Upper lobe of left lung (tissue), 6 donors: ENCODE measurements around the gene MMP23B. TPM values are rescaled to one million over a fixed set of nuclear protein-coding genes. Genes with fewer than 3 reads are reported as not detected.

ENCODE experiments used
- ATAC-seq, 2 donors: fragments of 200-7000 bp; cut with Tn5 transposase; one replicate each; pipeline ENCODE4 v1.9.1; 2022; ENCODE audit warnings: mild to moderate bottlenecking in 2 of 2, moderate library complexity in 2 of 2; ENCODE audit not compliant: low FRiP score in 2 of 2
- DNase-seq, 2 donors: peaks; one replicate each; pipeline ENCODE4 v3.0.0-alpha.2; 2019 to 2020
- H3K27ac ChIP-seq, 4 donors: fragments of 200-600 bp; sonication (generic); one replicate each; pipeline ENCODE4 v1.5.1; 2016 to 2019
- H3K27me3 ChIP-seq, 4 donors: fragments of 200-600 bp; sonication (generic); one replicate each; pipeline ENCODE4 v1.5.1; 2017 to 2019
- H3K36me3 ChIP-seq, 4 donors: fragments of 200-600 bp; sonication (generic); one replicate each; pipeline ENCODE4 v1.5.1; 2016 to 2019
- H3K4me1 ChIP-seq, 4 donors: fragments of 200-600 bp; sonication (generic); one replicate each; pipeline ENCODE4 v1.5.1; 2018 to 2019
- H3K4me3 ChIP-seq, 4 donors: fragments of 200-600 bp; sonication (generic); one replicate each; pipeline ENCODE4 v1.5.1; 2017 to 2019; ENCODE audit warnings: mild to moderate bottlenecking in 2 of 4, moderate library complexity in 1 of 4
- H3K9me3 ChIP-seq, 4 donors: fragments of 200-600 bp; sonication (generic); one replicate each; pipeline ENCODE4 v1.5.1; 2018 to 2019
- EP300 ChIP-seq, 4 donors: sonication (generic); formaldehyde crosslinking; IDR thresholded peaks; one replicate each; pipeline ENCODE4 v1.5.1; 2017; ENCODE audit warnings: antibody characterized with exemption in 4 of 4, control low read depth in 2 of 4
- POLR2A ChIP-seq, 4 donors: fragments of 450-650 bp; IDR thresholded peaks; one replicate each; pipeline ENCODE4 v1.5.1; 2016 to 2017; ENCODE audit warnings: antibody characterized with exemption in 4 of 4, mild to moderate bottlenecking in 2 of 4
- POLR2AphosphoS5 ChIP-seq, 2 donors: sonication (generic); formaldehyde crosslinking; IDR thresholded peaks; one replicate each; pipeline ENCODE4 v1.5.1; 2017; ENCODE audit warnings: antibody characterized with exemption in 2 of 2
- WGBS, 2 donors: methylation state at CpG; one replicate each; pipeline ENCODE4 v1.1.5; 2017 to 2018; 5-methylcytosine and 5-hydroxymethylcytosine counted together
- total RNA-seq, 6 donors: library from RNA; depleted of rRNA in 4 of 6; stranded (reverse); fragments of >200 nt in 4 of 6; gene quantifications; one replicate each; pipeline versions ENCODE4 v1.1.0 to v1.2.1, GENCODE V29; 2016 to 2021
- TF ChIP-seq, protein P1 (sequence below), 6 experiments: fragments of 450-650 bp in 4 of 6; fragments of 200-600 bp in 2 of 6; sonication (generic) in 2 of 6; IDR thresholded peaks; one replicate each; pipeline ENCODE4 v1.5.1; 2016 to 2019; ENCODE audit warnings: antibody characterized with exemption in 6 of 6
- donor health status: DM: no; HTN: no; CAD: no; lungs with moderate emphysema.
- donor health status: DM: no; HTN: yes; CAD: no; lungs with severe emphysema.

The MMP23B gene
- total RNA-seq, 6 donors from 2014 or later, result 13.6 to 79.3 (median 33.0) TPM; not detected in 1

DNA sequence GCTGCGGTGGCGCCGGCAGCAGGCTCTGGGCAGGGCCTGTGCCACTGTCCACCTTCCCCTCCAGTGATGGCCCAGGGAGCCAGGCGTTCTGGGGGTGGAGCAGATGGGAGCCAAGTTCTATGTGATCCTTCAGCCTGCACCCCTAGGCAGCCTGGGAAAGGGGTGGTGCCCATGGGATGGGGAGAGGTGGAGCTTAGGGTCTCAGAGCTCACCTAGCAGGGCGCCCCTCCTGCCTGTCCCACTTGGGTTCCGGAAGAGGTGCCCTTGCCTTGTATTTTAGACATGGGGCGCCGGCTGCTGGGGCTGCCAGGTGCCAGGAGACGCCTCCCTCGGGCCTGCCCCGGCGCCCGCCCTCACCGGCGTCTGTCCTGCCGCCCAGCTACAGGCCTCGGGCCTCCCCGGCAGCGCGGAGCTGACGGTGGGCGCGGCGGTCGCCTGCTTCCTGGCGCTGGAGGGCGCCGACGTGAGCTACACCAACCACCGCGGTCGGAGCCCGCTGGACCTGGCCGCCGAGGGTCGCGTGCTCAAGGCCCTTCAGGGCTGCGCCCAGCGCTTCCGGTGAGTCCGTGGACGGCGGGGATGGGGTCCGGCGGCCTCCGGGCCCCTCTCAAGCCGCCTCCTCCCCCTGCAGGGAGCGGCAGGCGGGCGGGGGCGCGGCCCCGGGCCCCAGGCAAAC lies 3.1 kb upstream of the MMP23B start:
- Histone ChIP-seq H3K27me3 (peaks cover 0 to 32% (median 13%) of the 10 kb centered on the region in 4 donors), H3K36me3 (peaks cover 0 to 41% (median 9%) of the 10 kb centered on the region in 4 donors), H3K4me3 (peak overlapping the region in 3 of 4 donors; percentile 32 to 33 (median 32)), H3K27ac (peak overlapping the region in 2 of 4 donors; percentile 7 to 88), H3K9me3 (no peaks in the 10 kb centered on the region), H3K4me1 (peaks cover 7 to 32% (median 18%) of the 10 kb centered on the region in 4 donors)
- ATAC-seq (no peak), DNase-seq (peak in 1 of 2 donors; percentile 89)
- WGBS, 2 donors, result 60 to 80% methylated on average over 1 to 31 of the region's 53 CpGs
- TF ChIP-seq POLR2AphosphoS5 (IDR thresholded peaks at IDR 0.05), result no peak
- TF ChIP-seq, protein P1, sequence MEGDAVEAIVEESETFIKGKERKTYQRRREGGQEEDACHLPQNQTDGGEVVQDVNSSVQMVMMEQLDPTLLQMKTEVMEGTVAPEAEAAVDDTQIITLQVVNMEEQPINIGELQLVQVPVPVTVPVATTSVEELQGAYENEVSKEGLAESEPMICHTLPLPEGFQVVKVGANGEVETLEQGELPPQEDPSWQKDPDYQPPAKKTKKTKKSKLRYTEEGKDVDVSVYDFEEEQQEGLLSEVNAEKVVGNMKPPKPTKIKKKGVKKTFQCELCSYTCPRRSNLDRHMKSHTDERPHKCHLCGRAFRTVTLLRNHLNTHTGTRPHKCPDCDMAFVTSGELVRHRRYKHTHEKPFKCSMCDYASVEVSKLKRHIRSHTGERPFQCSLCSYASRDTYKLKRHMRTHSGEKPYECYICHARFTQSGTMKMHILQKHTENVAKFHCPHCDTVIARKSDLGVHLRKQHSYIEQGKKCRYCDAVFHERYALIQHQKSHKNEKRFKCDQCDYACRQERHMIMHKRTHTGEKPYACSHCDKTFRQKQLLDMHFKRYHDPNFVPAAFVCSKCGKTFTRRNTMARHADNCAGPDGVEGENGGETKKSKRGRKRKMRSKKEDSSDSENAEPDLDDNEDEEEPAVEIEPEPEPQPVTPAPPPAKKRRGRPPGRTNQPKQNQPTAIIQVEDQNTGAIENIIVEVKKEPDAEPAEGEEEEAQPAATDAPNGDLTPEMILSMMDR (IDR thresholded peaks at IDR 0.05), result no peak
- TF ChIP-seq POLR2A (IDR thresholded peaks at IDR 0.05), result no peak
- TF ChIP-seq EP300 (IDR thresholded peaks at IDR 0.05), result no peak

DNA sequence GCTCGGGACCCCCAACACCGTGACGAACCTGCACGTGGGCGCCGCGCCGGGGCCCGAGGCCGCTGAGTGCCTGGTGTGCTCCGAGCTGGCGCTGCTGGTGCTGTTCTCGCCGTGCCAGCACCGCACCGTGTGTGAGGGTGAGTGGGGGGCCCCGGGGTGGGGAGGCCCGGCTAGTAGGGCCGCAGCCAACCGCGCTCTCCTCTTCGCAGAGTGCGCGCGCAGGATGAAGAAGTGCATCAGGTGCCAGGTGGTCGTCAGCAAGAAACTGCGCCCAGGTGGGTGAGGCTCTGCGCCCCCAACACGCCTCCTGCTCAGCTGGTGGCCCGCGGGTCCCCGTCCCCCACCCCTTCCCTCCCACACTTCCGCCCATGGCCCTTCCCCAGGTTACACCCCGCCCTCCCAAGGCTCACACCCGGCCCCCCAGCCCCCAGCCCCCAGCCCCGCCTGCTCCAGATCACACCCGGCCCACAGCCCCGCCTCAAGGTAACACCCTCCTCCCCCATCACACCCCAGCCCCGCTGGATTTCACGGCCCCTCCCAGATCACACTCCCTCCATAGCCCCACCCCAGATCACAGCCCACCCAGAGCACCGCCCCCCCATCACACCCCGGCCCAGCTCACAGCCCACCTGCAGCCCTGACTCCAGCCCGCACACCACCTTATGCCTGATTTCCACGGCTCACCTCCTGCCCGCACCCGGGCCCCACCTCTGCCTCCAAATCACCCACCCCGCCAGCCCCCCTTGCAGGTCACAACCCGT lies 2.4 kb upstream of the MMP23B start:
- peaks cover 0 to 36% (median 9%) of the 10 kb centered on the region in 4 donors for H3K36me3 ChIP-seq
- ATAC-seq, result no peak
- no peak for DNase-seq
- H3K9me3 ChIP-seq, result no peaks in the 10 kb centered on the region
- WGBS, 2 donors, result 76 to 82% methylated on average over 3 to 34 of the region's 48 CpGs
- peak overlapping the region in 3 of 4 donors; percentile 32 to 42 (median 33) for H3K4me3 ChIP-seq
- H3K27me3 ChIP-seq, result peaks cover 0 to 32% (median 13%) of the 10 kb centered on the region in 4 donors
- TF ChIP-seq EP300 (IDR thresholded peaks at IDR 0.05) (no peak), POLR2A (IDR thresholded peaks at IDR 0.05) (no peak), POLR2AphosphoS5 (IDR thresholded peaks at IDR 0.05) (no peak)
- TF ChIP-seq, protein P1 (IDR thresholded peaks at IDR 0.05), result no peak
- H3K4me1 ChIP-seq, result peaks cover 7 to 32% (median 18%) of the 10 kb centered on the region in 4 donors
- H3K27ac ChIP-seq, result peak overlapping the region; percentile 21 to 89 (median 87)

DNA sequence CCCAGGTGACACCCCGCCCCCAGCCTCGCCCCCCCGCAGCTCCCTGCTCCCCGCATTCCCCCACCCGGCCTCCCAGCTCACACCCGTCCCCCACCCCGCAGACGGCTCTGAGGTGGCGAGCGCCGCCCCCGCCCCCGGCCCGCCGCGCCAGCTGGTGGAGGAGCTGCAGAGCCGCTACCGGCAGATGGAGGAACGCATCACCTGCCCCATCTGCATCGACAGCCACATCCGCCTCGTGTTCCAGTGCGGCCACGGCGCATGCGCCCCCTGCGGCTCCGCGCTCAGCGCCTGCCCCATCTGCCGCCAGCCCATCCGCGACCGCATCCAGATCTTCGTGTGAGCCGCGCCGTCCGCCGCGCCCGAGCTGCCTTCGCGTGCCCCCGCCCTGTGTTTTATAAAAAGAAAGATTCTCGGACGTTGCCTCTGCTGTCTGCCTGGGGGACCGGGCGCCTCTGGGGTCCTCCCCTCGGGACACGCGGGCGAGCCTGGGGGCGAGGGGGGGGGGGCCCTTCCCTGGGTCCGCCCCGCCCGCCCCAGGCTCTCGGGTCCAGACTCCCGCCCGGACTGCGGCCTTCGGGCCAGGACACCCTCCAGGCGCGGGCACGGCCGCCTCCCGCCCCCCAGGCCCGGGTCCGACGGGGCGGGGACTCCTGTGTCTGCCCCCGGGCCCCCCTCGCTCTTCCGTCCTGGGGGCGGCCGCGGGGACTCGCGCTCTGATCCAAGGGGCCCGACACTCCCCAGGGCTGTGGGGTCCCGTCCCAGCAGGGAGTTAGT lies 1.6 kb upstream of the MMP23B start:
- peak; percentile 51 to 96 for DNase-seq
- 47 to 69% methylated on average over 30 to 49 of the region's 81 CpGs for WGBS, 2 donors
- H3K4me3 ChIP-seq, result peak overlapping the region in 3 of 4 donors; percentile 27 to 42 (median 42)

More for the DNA sequence above, 1.6 kb upstream of the MMP23B start:
- no peaks in the 10 kb centered on the region for H3K9me3 ChIP-seq
- peak in 1 of 2 donors; percentile 74 for ATAC-seq
- H3K4me1 ChIP-seq, result peaks cover 7 to 32% (median 18%) of the 10 kb centered on the region in 4 donors
- H3K27me3 ChIP-seq, result peaks cover 0 to 32% (median 13%) of the 10 kb centered on the region in 4 donors
- H3K36me3 ChIP-seq, result peaks cover 0 to 29% (median 9%) of the 10 kb centered on the region in 4 donors
- peak overlapping the region; percentile 79 to 89 (median 87) for H3K27ac ChIP-seq
- TF ChIP-seq, protein P1 (IDR thresholded peaks at IDR 0.05), result no peak
- peak in 1 of 2 donors; percentile 52 for TF ChIP-seq POLR2AphosphoS5 (IDR thresholded peaks at IDR 0.05)
- peak in 1 of 4 donors; percentile 58 for TF ChIP-seq POLR2A (IDR thresholded peaks at IDR 0.05)
- TF ChIP-seq EP300 (IDR thresholded peaks at IDR 0.05), result no peak
